Liver (tissue), 3 donors: ENCODE results near the gene RALGDS.

Experiments
- ATF3 ChIP-seq: IDR thresholded peaks from 2 replicates; pipeline ENCODE4 v1.6.1; 2016; ENCODE audit warnings: antibody characterized with exemption
- CTCF ChIP-seq: fragments of 150-350 bp; IDR thresholded peaks from 2 replicates; pipeline ENCODE4 v1.5.1; 2017; ENCODE audit warnings: improper control_type of control experiment, low read depth, low read length; ENCODE audit not compliant: missing input control
- GABPA ChIP-seq, 2 donors: IDR thresholded peaks in 1 of 2; conservative IDR thresholded peaks in 1 of 2; 2 replicates each; pipeline ENCODE4 v1.6.1; 2016; ENCODE audit warnings: antibody characterized with exemption in 2 of 2, mild to moderate bottlenecking in 1 of 2, moderate library complexity in 1 of 2
- HNF4G ChIP-seq: IDR thresholded peaks from 2 replicates; pipeline ENCODE4 v1.6.1; 2016; ENCODE audit warnings: antibody characterized with exemption
- TAF1 ChIP-seq: conservative IDR thresholded peaks from 2 replicates; pipeline ENCODE4 v1.6.1; 2016; ENCODE audit warnings: antibody characterized with exemption, mild to moderate bottlenecking
- YY1 ChIP-seq: IDR thresholded peaks from 2 replicates; pipeline ENCODE4 v1.6.1; 2016; ENCODE audit warnings: antibody characterized with exemption, mild to moderate bottlenecking
- donor health status: healthy.
- donor health status: healthy.

GRCh38 chr9:133067813-133068212, 53.2 kb downstream of the RALGDS start:
- TF ChIP-seq CTCF (no peak), ATF3 (no peak), YY1 (no peak), HNF4G (no peak), TAF1 (no peak), GABPA (IDR thresholded peaks at IDR 0.05 in 1 of 2, conservative IDR thresholded peaks at IDR 0.05 in 1 of 2) (no peak)
